SK-N-SH (cell line): ENCODE measurements around the gene ZNF579. TPM values are rescaled to one million over a fixed set of nuclear protein-coding genes. Genes with fewer than 3 reads are reported as not detected.

ENCODE experiments used
- CTCF ChIA-PET: fragments of 300-600, 350-600 bp; formaldehyde crosslinking; extraction: SDS; loops from one replicate; lab custom pipeline; 2021; lab: Yijun Ruan, JAX
- POLR2A ChIA-PET: fragments of 350-600 bp; sonication (Branson Sonifier 250); formaldehyde crosslinking; extraction: SDS; loops from one replicate; lab custom pipeline; 2020; ENCODE audit warnings: antibody characterized with exemption, inconsistent platforms; lab: Yijun Ruan, JAX
- DNase-seq: peaks from one replicate; pipeline ENCODE4 v3.0.0; 2012
- H2AFZ ChIP-seq: fragments of 200-600 bp; sonication (generic); 2 replicates; pipeline ENCODE4 v1.8.1; 2016; ENCODE audit warnings: antibody characterized with exemption, mild to moderate bottlenecking, low read depth
- H3F3A ChIP-seq: fragments of 200-600 bp; sonication (generic); replicated peaks from 2 replicates; pipeline ENCODE3; 2016; ENCODE audit warnings: antibody characterized with exemption, mild to moderate bottlenecking; ENCODE audit not compliant: insufficient read depth
- H3K27ac ChIP-seq, 2 experiments: fragments of 200-500 bp in 1 of 2; fragments of 200-600 bp in 1 of 2; sonication (Bioruptor generic) in 1 of 2; sonication (generic), shearing (Covaris generic) in 1 of 2; 2 replicates each; pipeline versions ENCODE4 v1.5.1 to v1.6.1; 2014 to 2016; ENCODE audit warnings: low read depth in 2 of 2, inconsistent platforms in 1 of 2, low read length in 1 of 2, mild to moderate bottlenecking in 1 of 2, mixed read lengths in 1 of 2
- H3K27me3 ChIP-seq: fragments of 200-600 bp; sonication (generic), shearing (Covaris generic); 2 replicates; pipeline ENCODE4 v1.6.1; 2016; ENCODE audit warnings: mixed run types; ENCODE audit not compliant: insufficient read depth
- H3K36me3 ChIP-seq, 2 experiments: fragments of 200-500 bp in 1 of 2; fragments of 200-600 bp in 1 of 2; sonication (Bioruptor generic) in 1 of 2; sonication (generic) in 1 of 2; replicated peaks in 1 of 2; 2 replicates each; pipeline versions ENCODE3 to v1.5.1; 2014 to 2016; ENCODE audit warnings: low read length in 1 of 2, mild to moderate bottlenecking in 1 of 2; ENCODE audit not compliant: insufficient read depth in 2 of 2, control insufficient read depth in 1 of 2
- H3K4me1 ChIP-seq, 2 experiments: fragments of 200-500 bp in 1 of 2; fragments of 200-600 bp in 1 of 2; sonication (Bioruptor generic) in 1 of 2; sonication (generic), shearing (Covaris generic) in 1 of 2; 2 replicates each; pipeline versions ENCODE4 v1.5.1 to v1.6.1; 2014 to 2016; ENCODE audit warnings: low read depth in 1 of 2, low read length in 1 of 2, mixed run types in 1 of 2; ENCODE audit not compliant: insufficient read depth in 2 of 2, control insufficient read depth in 1 of 2
- H3K4me2 ChIP-seq: fragments of 200-600 bp; sonication (generic), shearing (Covaris generic); 2 replicates; pipeline ENCODE4 v1.6.1; 2017; ENCODE audit warnings: mixed run types
- H3K4me3 ChIP-seq, 2 experiments: fragments of 200-500 bp in 1 of 2; fragments of 200-600 bp in 1 of 2; sonication (Bioruptor generic) in 1 of 2; sonication (generic), shearing (Covaris generic) in 1 of 2; 2 replicates each; pipeline versions ENCODE4 v1.5.1 to v1.8.1; 2014 to 2016; ENCODE audit warnings: low read depth in 2 of 2, inconsistent platforms in 1 of 2, low read length in 1 of 2, mild to moderate bottlenecking in 1 of 2, mixed read lengths in 1 of 2, moderate library complexity in 1 of 2
- H3K79me2 ChIP-seq: fragments of 200-600 bp; sonication (generic); 2 replicates; pipeline ENCODE4 v1.8.1; 2017; ENCODE audit warnings: mild to moderate bottlenecking; ENCODE audit not compliant: insufficient read depth
- H3K9ac ChIP-seq: fragments of 200-600 bp; sonication (generic); 2 replicates; pipeline ENCODE4 v1.6.1; 2017; ENCODE audit warnings: mixed run types
- H3K9me2 ChIP-seq: fragments of 200-600 bp; sonication (generic); 2 replicates; pipeline ENCODE4 v1.6.1; 2017; ENCODE audit warnings: mixed run types
- H3K9me3 ChIP-seq: fragments of 200-600 bp; sonication (generic); 2 replicates; pipeline ENCODE4 v1.6.1; 2017; ENCODE audit warnings: mixed run types, mild to moderate bottlenecking, moderate library complexity
- H4K20me1 ChIP-seq: fragments of 200-600 bp; sonication (generic); 2 replicates; pipeline ENCODE4 v1.6.1; 2017; ENCODE audit warnings: mild to moderate bottlenecking, mixed run types; ENCODE audit not compliant: insufficient read depth
- ELF1 ChIP-seq: IDR thresholded peaks from 2 replicates; pipeline ENCODE4 v1.4.0; 2012
- EZH2phosphoT487 ChIP-seq: fragments of 200-600 bp; sonication (generic); IDR thresholded peaks from 2 replicates; pipeline ENCODE4 v1.6.1; 2017; ENCODE audit warnings: low read depth, mixed run types, mild to moderate bottlenecking, antibody characterized with exemption, moderate library complexity, borderline replicate concordance
- FOXJ3 ChIP-seq: sonication (generic); formaldehyde crosslinking; IDR thresholded peaks from 2 replicates; pipeline ENCODE4 v1.5.1; 2020; ENCODE audit warnings: mild to moderate bottlenecking, missing genetic modification reagents
- FOXM1 ChIP-seq: IDR thresholded peaks from 2 replicates; pipeline ENCODE4 v1.4.0; 2012; ENCODE audit warnings: low read depth, mild to moderate bottlenecking
- GABPA ChIP-seq: IDR thresholded peaks from 2 replicates; pipeline ENCODE4 v1.4.0; 2012; ENCODE audit warnings: low read depth, mild to moderate bottlenecking
- GATA2 ChIP-seq: sonication (generic); formaldehyde crosslinking; IDR thresholded peaks from 2 replicates; pipeline ENCODE4 v1.5.0; 2020; ENCODE audit warnings: mild to moderate bottlenecking, missing genetic modification reagents
- IRF3 ChIP-seq: fragments of 150-350 bp; IDR thresholded peaks from 2 replicates; pipeline ENCODE4 v1.6.1; 2016; ENCODE audit warnings: mild to moderate bottlenecking, low read depth, low read length
- JUND ChIP-seq: IDR thresholded peaks from 2 replicates; pipeline ENCODE4 v1.4.0; 2012
- MAX ChIP-seq: IDR thresholded peaks from 2 replicates; pipeline ENCODE4 v1.4.0; 2012; ENCODE audit warnings: low read depth
- MEF2A ChIP-seq: IDR thresholded peaks from 2 replicates; pipeline ENCODE4 v1.4.0; 2012; ENCODE audit warnings: low read depth, borderline replicate concordance
- NFIC ChIP-seq: IDR thresholded peaks from 2 replicates; pipeline ENCODE4 v1.4.0; 2012; ENCODE audit warnings: borderline replicate concordance
- NRF1 ChIP-seq: IDR thresholded peaks from 2 replicates; pipeline ENCODE4 v1.6.1; 2012; ENCODE audit warnings: low read depth, mild to moderate bottlenecking, low read length
- POLR2AphosphoS5 ChIP-seq: IDR thresholded peaks from 2 replicates; pipeline ENCODE4 v1.6.1; 2012; ENCODE audit warnings: low read depth, low read length
- RAD21 ChIP-seq: IDR thresholded peaks from 2 replicates; pipeline ENCODE4 v1.6.1; 2012; ENCODE audit warnings: mild to moderate bottlenecking, low read length
- RCOR1 ChIP-seq: fragments of 150-350 bp; IDR thresholded peaks from 2 replicates; pipeline ENCODE4 v1.6.1; 2017; ENCODE audit warnings: antibody characterized with exemption, low read length
- RFX5 ChIP-seq: IDR thresholded peaks from 2 replicates; pipeline ENCODE4 v1.6.1; 2012; ENCODE audit warnings: mild to moderate bottlenecking, improper control_type of control experiment, low read length
- RXRA ChIP-seq: IDR thresholded peaks from 2 replicates; pipeline ENCODE4 v1.4.0; 2012; ENCODE audit warnings: low read depth, mild to moderate bottlenecking, borderline replicate concordance
- SMC3 ChIP-seq: IDR thresholded peaks from 2 replicates; pipeline ENCODE4 v1.6.1; 2012; ENCODE audit warnings: low read depth, low read length, improper control_type of control experiment
- TCF12 ChIP-seq: IDR thresholded peaks from 2 replicates; pipeline ENCODE4 v1.4.0; 2012
- TEAD4 ChIP-seq: IDR thresholded peaks from 2 replicates; pipeline ENCODE4 v1.4.0; 2012; ENCODE audit warnings: mild to moderate bottlenecking, borderline replicate concordance; ENCODE audit not compliant: insufficient read depth
- ZBTB33 ChIP-seq: IDR thresholded peaks from 2 replicates; pipeline ENCODE4 v1.4.0; 2012; ENCODE audit warnings: low read depth, borderline replicate concordance
- WGBS: methylation state at CpG from one replicate; pipeline ENCODE4 v1.1.6; 2017; ENCODE audit warnings: low lambda C conversion rate; 5-methylcytosine and 5-hydroxymethylcytosine counted together
- polyA plus RNA-seq, 3 experiments: library from polyadenylated mRNA; depleted of rRNA; stranded (reverse); fragments of >200 nt; gene quantifications; 2 replicates each; pipeline ENCODE4 v1.2.3, GENCODE V29; 2012
- TF ChIP-seq, protein P1 (sequence below): fragments of 200-600 bp; sonication (generic); IDR thresholded peaks from 2 replicates; pipeline ENCODE4 v1.6.1; 2017; ENCODE audit warnings: antibody characterized with exemption, mild to moderate bottlenecking, moderate library complexity
- TF ChIP-seq, protein P2 (sequence below): fragments of 150-350 bp; IDR thresholded peaks from 2 replicates; pipeline ENCODE4 v1.6.1; 2017; ENCODE audit warnings: antibody characterized with exemption, low read length, low read depth, borderline replicate concordance

The ZNF579 gene
- polyA plus RNA-seq, 1 of the 3 experiments (the other 2 are of a cell fraction): 5.9 TPM

DNA sequence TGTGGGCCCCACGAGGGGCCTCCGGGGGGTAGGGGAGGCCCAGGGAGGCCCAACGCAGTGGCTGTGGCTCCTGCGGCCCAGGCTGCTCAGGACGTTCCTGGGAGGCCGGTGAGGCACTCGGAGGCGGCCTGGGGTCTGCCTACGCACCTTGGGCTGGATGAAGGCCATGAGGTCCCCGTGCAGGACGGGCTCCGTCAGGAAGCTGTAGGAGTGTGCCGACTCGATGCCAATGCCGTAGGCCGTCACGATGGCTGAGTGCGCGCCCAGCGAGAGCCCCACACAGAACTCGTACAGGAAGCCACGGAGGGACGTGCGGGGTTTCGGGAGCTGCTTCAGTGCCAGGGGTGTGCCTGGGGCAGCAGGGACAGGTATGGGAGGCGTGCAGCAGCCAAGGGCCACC is 49.7 kb downstream of the ZNF579 start:
- WGBS: 100% methylated on average over 4 of the region's 26 CpGs
- CTCF ChIA-PET: interaction anchor here (1.6 kb wide), 1 partner anchor 27 kb away, joined by 9 read pairs; no protein-coding TSS in a partner anchor
- peaks cover 0 to 25% of the 10 kb centered on the region in 2 experiments; a peak in 1 of 4 replicates for H3K4me1 ChIP-seq
- no peak overlapping the region for H3K27ac ChIP-seq
- TF ChIP-seq GATA2: no peak
- TF ChIP-seq RAD21: no peak
- no peak for TF ChIP-seq POLR2AphosphoS5
- no peak for TF ChIP-seq IRF3
- TF ChIP-seq, protein P1, sequence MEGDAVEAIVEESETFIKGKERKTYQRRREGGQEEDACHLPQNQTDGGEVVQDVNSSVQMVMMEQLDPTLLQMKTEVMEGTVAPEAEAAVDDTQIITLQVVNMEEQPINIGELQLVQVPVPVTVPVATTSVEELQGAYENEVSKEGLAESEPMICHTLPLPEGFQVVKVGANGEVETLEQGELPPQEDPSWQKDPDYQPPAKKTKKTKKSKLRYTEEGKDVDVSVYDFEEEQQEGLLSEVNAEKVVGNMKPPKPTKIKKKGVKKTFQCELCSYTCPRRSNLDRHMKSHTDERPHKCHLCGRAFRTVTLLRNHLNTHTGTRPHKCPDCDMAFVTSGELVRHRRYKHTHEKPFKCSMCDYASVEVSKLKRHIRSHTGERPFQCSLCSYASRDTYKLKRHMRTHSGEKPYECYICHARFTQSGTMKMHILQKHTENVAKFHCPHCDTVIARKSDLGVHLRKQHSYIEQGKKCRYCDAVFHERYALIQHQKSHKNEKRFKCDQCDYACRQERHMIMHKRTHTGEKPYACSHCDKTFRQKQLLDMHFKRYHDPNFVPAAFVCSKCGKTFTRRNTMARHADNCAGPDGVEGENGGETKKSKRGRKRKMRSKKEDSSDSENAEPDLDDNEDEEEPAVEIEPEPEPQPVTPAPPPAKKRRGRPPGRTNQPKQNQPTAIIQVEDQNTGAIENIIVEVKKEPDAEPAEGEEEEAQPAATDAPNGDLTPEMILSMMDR: no peak
- TF ChIP-seq, protein P2, sequence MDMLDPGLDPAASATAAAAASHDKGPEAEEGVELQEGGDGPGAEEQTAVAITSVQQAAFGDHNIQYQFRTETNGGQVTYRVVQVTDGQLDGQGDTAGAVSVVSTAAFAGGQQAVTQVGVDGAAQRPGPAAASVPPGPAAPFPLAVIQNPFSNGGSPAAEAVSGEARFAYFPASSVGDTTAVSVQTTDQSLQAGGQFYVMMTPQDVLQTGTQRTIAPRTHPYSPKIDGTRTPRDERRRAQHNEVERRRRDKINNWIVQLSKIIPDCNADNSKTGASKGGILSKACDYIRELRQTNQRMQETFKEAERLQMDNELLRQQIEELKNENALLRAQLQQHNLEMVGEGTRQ: no peak
- TF ChIP-seq MAX: no peak
- no peak for TF ChIP-seq FOXM1
- H3K27me3 ChIP-seq: no peaks in the 10 kb centered on the region
- H3K9me2 ChIP-seq: no peaks in the 10 kb centered on the region
- H2AFZ ChIP-seq: no peak overlapping the region
- H3K36me3 ChIP-seq: no peaks in the 10 kb centered on the region
- H3K79me2 ChIP-seq: no peaks in the 10 kb centered on the region
- H3K4me3 ChIP-seq: no peak overlapping the region
- DNase-seq: no peak
- H3K9ac ChIP-seq: no peak overlapping the region
- H3F3A ChIP-seq: no peaks in the 10 kb centered on the region
- POLR2A ChIA-PET: no interaction called here
- no peaks in the 10 kb centered on the region for H3K9me3 ChIP-seq
- no peaks in the 10 kb centered on the region for H4K20me1 ChIP-seq
- H3K4me2 ChIP-seq: no peak overlapping the region

DNA sequence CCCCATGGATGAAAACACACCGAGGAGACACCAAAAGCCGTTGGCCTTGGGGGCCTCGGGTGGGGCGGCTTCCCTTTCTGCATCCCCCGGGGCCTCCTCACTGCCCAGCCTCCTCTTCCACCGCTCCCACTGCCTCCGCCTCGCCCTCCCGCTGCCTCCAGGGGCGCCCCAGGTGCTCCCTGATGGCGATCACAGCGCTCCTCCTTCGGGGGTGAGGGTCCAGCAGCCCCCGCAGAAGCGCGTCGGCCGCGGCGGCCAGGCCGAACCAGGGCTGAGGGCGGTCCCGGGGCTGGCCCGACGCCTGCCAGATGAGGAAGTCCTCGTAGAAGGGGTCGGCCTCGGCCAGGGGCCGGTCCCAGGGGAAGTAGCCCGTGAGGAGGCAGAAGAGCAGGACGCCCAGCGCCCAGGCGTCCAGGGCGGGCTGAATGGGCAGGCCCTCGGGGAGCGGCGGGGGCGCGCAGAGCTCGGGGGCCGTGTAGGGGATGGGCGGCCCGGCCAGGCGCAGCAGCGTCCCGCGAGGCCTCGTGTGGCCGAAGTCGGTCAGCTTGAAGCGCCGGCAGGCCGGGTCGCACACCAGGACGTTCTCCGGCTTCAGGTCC is 50.9 kb downstream of the ZNF579 start:
- WGBS: 94% methylated on average over 28 of the region's 56 CpGs
- CTCF ChIA-PET: interaction anchor here (1.0 kb wide), 1 partner anchor 18 kb away, joined by 3 read pairs; no protein-coding TSS in a partner anchor
- Histone ChIP-seq H3K4me3 (no peak overlapping the region), H3K9me3 (no peaks in the 10 kb centered on the region), H3K27ac (no peak overlapping the region), H2AFZ (no peak overlapping the region), H3K4me1 (peaks cover 0 to 31% of the 10 kb centered on the region in 2 experiments; a peak in 1 of 4 replicates), H3K4me2 (no peak overlapping the region), H3K9me2 (no peaks in the 10 kb centered on the region), H3K36me3 (no peaks in the 10 kb centered on the region), H4K20me1 (no peaks in the 10 kb centered on the region), H3K27me3 (no peaks in the 10 kb centered on the region), H3K9ac (no peak overlapping the region), H3K79me2 (no peaks in the 10 kb centered on the region), H3F3A (no peaks in the 10 kb centered on the region)
- POLR2A ChIA-PET: no interaction called here
- DNase-seq: no peak
- TF ChIP-seq IRF3: no peak
- no peak for TF ChIP-seq TEAD4
- TF ChIP-seq NRF1: no peak
- no peak for TF ChIP-seq FOXJ3 (CRISPR knock-in tag)
- no peak for TF ChIP-seq MEF2A
- TF ChIP-seq ELF1: no peak
- TF ChIP-seq SMC3: no peak
- no peak for TF ChIP-seq RCOR1
- TF ChIP-seq TCF12: no peak
- TF ChIP-seq JUND: no peak
- TF ChIP-seq RXRA: no peak
- no peak for TF ChIP-seq GABPA
- no peak for TF ChIP-seq RFX5
- TF ChIP-seq GATA2: no peak
- no peak for TF ChIP-seq NFIC
- no peak for TF ChIP-seq EZH2phosphoT487
- no peak for TF ChIP-seq ZBTB33
